HG02870 (cell line): ENCODE data around the gene JARID2.

Experiments used
- ATAC-seq: cut with Tn5 transposase; IDR thresholded peaks from one replicate; pipeline ENCODE4 v1.9.1; 2021; ENCODE audit warnings: mild to moderate bottlenecking, moderate library complexity; ENCODE audit not compliant: unreplicated experiment

Gene JARID2

GRCh38 chr6:15433511-15433861, 187.6 kb downstream of the JARID2 start:
- no peak for ATAC-seq

- no peak for ATAC-seq
Measured at GRCh38 chr6:15434263-15434662, 188.4 kb downstream of the JARID2 start.

- no peak for ATAC-seq
Measured at GRCh38 chr6:15434823-15435380, 189.0 kb downstream of the JARID2 start.

GRCh38 chr6:15435468-15435867, 189.6 kb downstream of the JARID2 start:
- ATAC-seq: no peak

- ATAC-seq: no peak
Measured at GRCh38 chr6:15436451-15436850, 190.6 kb downstream of the JARID2 start.

GRCh38 chr6:15437090-15437635, 191.3 kb downstream of the JARID2 start:
- ATAC-seq: no peak

- no peak for ATAC-seq
Measured at GRCh38 chr6:15439410-15440025, 193.6 kb downstream of the JARID2 start.

GRCh38 chr6:15440040-15440439, 194.2 kb downstream of the JARID2 start:
- ATAC-seq: no peak

GRCh38 chr6:15441215-15441868, 195.5 kb downstream of the JARID2 start:
- ATAC-seq: no peak

- ATAC-seq: no peak
Measured at GRCh38 chr6:15441981-15442380, 196.1 kb downstream of the JARID2 start.

GRCh38 chr6:15442467-15442866, 196.6 kb downstream of the JARID2 start:
- ATAC-seq: no peak

- ATAC-seq: no peak
Measured at GRCh38 chr6:15443119-15443830, 197.4 kb downstream of the JARID2 start.

- ATAC-seq: no peak
Measured at GRCh38 chr6:15444081-15444731, 198.3 kb downstream of the JARID2 start.

- no peak for ATAC-seq
Measured at GRCh38 chr6:15444881-15445280, 199.0 kb downstream of the JARID2 start.

GRCh38 chr6:15447546-15448267, 201.8 kb downstream of the JARID2 start:
- ATAC-seq: no peak

GRCh38 chr6:15449011-15449410, 203.1 kb downstream of the JARID2 start:
- no peak for ATAC-seq

- no peak for ATAC-seq
Measured at GRCh38 chr6:15451738-15452137, 205.9 kb downstream of the JARID2 start.

GRCh38 chr6:15452182-15452941, 206.5 kb downstream of the JARID2 start:
- no peak for ATAC-seq

GRCh38 chr6:15453186-15453585, 207.3 kb downstream of the JARID2 start:
- no peak for ATAC-seq

- ATAC-seq: no peak
Measured at GRCh38 chr6:15453622-15454021, 207.8 kb downstream of the JARID2 start.
